Cardiac fibroblast (primary cell): ENCODE results near the gene IFITM10.
"Not testable (repeated sequence)": the region's sequence is repeated elsewhere in the genome, so short reads cannot be mapped to it uniquely, and the experiment has no call there.

Experiments used
- DNase-seq, 2 donors: peaks; one replicate each; pipeline versions ENCODE4 v3.0.0 to v3.0.0-alpha.2; 2010; ENCODE audit warnings: low read depth in 2 of 2
- H3K4me3 ChIP-seq, 2 donors: replicated peaks in 1 of 2; 1 replicate in 1 of 2; 2 replicates in 1 of 2; pipeline ENCODE4 v1.5.1; 2011; ENCODE audit warnings: low read depth in 2 of 2, low read length in 2 of 2, mild to moderate bottlenecking in 2 of 2, moderate library complexity in 1 of 2

IFITM10 gene

GRCh38 chr11:1683216-1683615 is 67.2 kb downstream of the IFITM10 start:
- not testable (repeated sequence) for H3K4me3 ChIP-seq, DNase-seq
